Stimulated activated CD8-positive, alpha-beta memory T cell treated with anti-CD3 and anti-CD28 coated beads, Interleukin-15, amount 100 ng/mL, for 1 hour (primary cell): ENCODE data around the gene UCK2.

ENCODE experiments used
- DNase-seq: peaks from one replicate; pipeline ENCODE4 v3.0.0-alpha.2; 2020; ENCODE audit warnings: low read depth

The UCK2 gene

GRCh38 chr1:165880993-165881392, 53.6 kb downstream of the UCK2 start:
- no peak for DNase-seq

- DNase-seq: no peak
Observed at GRCh38 chr1:165882168-165882837, 54.9 kb downstream of the UCK2 start.

- DNase-seq: no peak
Observed at GRCh38 chr1:165883056-165883455, 55.6 kb downstream of the UCK2 start.

GRCh38 chr1:165884009-165884689, 56.7 kb downstream of the UCK2 start:
- DNase-seq: no peak

GRCh38 chr1:165884690-165885304, 57.4 kb downstream of the UCK2 start:
- DNase-seq: no peak

- DNase-seq: no peak
Observed at GRCh38 chr1:165885305-165885694, 57.9 kb downstream of the UCK2 start.

- DNase-seq: no peak
Observed at GRCh38 chr1:165886193-165886592, 58.8 kb downstream of the UCK2 start.

GRCh38 chr1:165886983-165887382, 59.6 kb downstream of the UCK2 start:
- no peak for DNase-seq

- no peak for DNase-seq
Observed at GRCh38 chr1:165887877-165888551, 60.6 kb downstream of the UCK2 start.

GRCh38 chr1:165888552-165888920, 61.1 kb downstream of the UCK2 start:
- DNase-seq: no peak

GRCh38 chr1:165890684-165891083, 63.3 kb downstream of the UCK2 start:
- no peak for DNase-seq

- DNase-seq: no peak
Observed at GRCh38 chr1:165891111-165891860, 63.9 kb downstream of the UCK2 start.

GRCh38 chr1:165892935-165893334, 65.5 kb downstream of the UCK2 start:
- DNase-seq: no peak

- no peak for DNase-seq
Observed at GRCh38 chr1:165893507-165893906, 66.1 kb downstream of the UCK2 start.

GRCh38 chr1:165894591-165894990, 67.2 kb downstream of the UCK2 start:
- no peak for DNase-seq

- no peak for DNase-seq
Observed at GRCh38 chr1:165895451-165895871, 68.0 kb downstream of the UCK2 start.

GRCh38 chr1:165896277-165896676, 68.9 kb downstream of the UCK2 start:
- DNase-seq: no peak

- DNase-seq: no peak
Observed at GRCh38 chr1:165897326-165898303, 70.2 kb downstream of the UCK2 start.

GRCh38 chr1:165898837-165899236, 71.4 kb downstream of the UCK2 start:
- no peak for DNase-seq

GRCh38 chr1:165899461-165899941, 72.1 kb downstream of the UCK2 start:
- DNase-seq: no peak
